Measurements from ENCODE around the gene WBP2NL. TPM values are rescaled to one million over a fixed set of nuclear protein-coding genes. Genes with fewer than 3 reads are reported as not detected.

Gene WBP2NL
- total RNA-seq, 4 donors from 2014 or later: 0.33 to 1.0 (median 0.45) TPM; not detected in 1

DNA sequence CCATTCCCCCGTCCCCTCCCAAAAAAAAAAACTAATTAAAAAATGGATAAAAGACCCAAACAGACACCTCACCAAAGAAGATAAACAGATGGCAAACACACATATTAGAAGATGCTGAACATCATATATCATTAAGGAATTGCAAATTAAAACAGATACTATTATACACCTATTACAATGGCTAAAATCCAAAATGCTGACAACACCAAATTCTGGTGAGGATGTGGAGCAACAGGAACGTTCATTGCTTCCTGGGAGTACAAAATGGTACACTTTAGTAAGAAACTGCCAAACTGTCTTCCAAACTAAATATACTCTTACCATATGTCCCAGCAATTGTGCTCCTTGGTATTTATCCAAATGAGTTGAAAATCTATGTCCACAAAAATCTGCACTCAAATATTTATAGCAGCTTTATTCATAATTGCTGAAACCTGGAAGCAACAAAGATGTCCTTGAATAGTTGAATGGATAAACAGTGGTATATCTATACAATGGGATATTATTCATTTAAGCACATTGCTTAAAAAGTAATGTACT, 52.1 kb downstream of the WBP2NL start:
- H3K27ac ChIP-seq (replicated peaks in 1 of 4): no peak overlapping the region
- no peak overlapping the region for H3K4me3 ChIP-seq
- no peaks in the 10 kb centered on the region for H3K9me3 ChIP-seq
- intact Hi-C loops (cut with DNase I): no loop called here
- no peak for DNase-seq (ENCODE audit: extremely low spot score)
- TF ChIP-seq POLR2AphosphoS5 (IDR thresholded peaks at IDR 0.05): no peak
- TF ChIP-seq CTCF (IDR thresholded peaks at IDR 0.05): no peak
- TF ChIP-seq EP300 (IDR thresholded peaks at IDR 0.05): no peak
- no peaks in the 10 kb centered on the region for H3K4me1 ChIP-seq
- H3K36me3 ChIP-seq: no peaks in the 10 kb centered on the region
- no peaks in the 10 kb centered on the region for H3K27me3 ChIP-seq
- WGBS: 61% methylated on average over 2 of the region's 2 CpGs

GRCh38 chr22:42052765-42053164, 54.2 kb downstream of the WBP2NL start:
- Histone ChIP-seq H3K4me1 (no peaks in the 10 kb centered on the region), H3K4me3 (no peak overlapping the region), H3K27ac (replicated peaks in 1 of 4) (no peak overlapping the region), H3K27me3 (no peaks in the 10 kb centered on the region), H3K36me3 (no peaks in the 10 kb centered on the region), H3K9me3 (peaks cover 0 to 6% (median 0%) of the 10 kb centered on the region in 4 donors)
- TF ChIP-seq POLR2AphosphoS5 (IDR thresholded peaks at IDR 0.05) (no peak), POLR2A (IDR thresholded peaks at IDR 0.05; ENCODE audit: low read depth) (no peak), EP300 (IDR thresholded peaks at IDR 0.05) (no peak), CTCF (IDR thresholded peaks at IDR 0.05) (no peak)
- intact Hi-C loops (cut with DNase I): no loop called here
- WGBS: 89% methylated on average over 3 of the region's 3 CpGs
- no peak for DNase-seq (ENCODE audit: extremely low spot score)

GRCh38 chr22:42056757-42057511, 58.3 kb downstream of the WBP2NL start:
- 98% methylated on average over 1 of the region's 1 CpG for WGBS
- no peak overlapping the region for H3K4me3 ChIP-seq
- H3K36me3 ChIP-seq: peaks cover 30 to 39% (median 37%) of the 10 kb centered on the region in 4 donors
- DNase-seq (ENCODE audit: extremely low spot score): no peak
- H3K27me3 ChIP-seq: no peaks in the 10 kb centered on the region
- H3K9me3 ChIP-seq: peaks cover 0 to 6% (median 0%) of the 10 kb centered on the region in 4 donors
- no peak overlapping the region for H3K27ac ChIP-seq (replicated peaks in 1 of 4)
- TF ChIP-seq CTCF (IDR thresholded peaks at IDR 0.05) (no peak), EP300 (IDR thresholded peaks at IDR 0.05) (no peak), POLR2A (IDR thresholded peaks at IDR 0.05; ENCODE audit: low read depth) (no peak), POLR2AphosphoS5 (IDR thresholded peaks at IDR 0.05) (no peak)
- intact Hi-C loops (cut with DNase I): no loop called here
- H3K4me1 ChIP-seq: no peaks in the 10 kb centered on the region

DNA sequence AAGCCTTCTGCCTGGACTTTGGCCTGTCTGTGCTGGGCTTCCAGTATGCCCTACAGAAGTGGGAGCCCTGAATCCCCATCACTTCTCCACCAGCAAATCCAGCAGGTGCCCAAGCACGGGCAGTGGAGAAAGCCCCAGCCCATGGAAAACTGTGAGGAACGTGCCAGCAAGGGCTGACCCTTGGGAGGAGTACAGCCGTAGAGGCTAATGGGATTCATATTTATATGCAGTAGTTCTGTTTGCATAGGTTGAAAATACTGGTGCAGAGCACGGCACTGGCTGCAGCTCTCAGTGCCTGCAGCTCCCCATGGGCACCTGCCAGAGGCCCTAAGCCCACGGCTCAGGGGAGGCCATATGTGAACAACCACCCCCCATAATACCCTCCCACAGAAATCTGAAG, 61.9 kb downstream of the WBP2NL start:
- Histone ChIP-seq H3K27ac (replicated peaks in 1 of 4) (no peak overlapping the region), H3K36me3 (peaks cover 46 to 72% (median 64%) of the 10 kb centered on the region in 4 donors), H3K4me3 (no peak overlapping the region), H3K27me3 (no peaks in the 10 kb centered on the region), H3K9me3 (peaks cover 0 to 6% (median 0%) of the 10 kb centered on the region in 4 donors), H3K4me1 (no peaks in the 10 kb centered on the region)
- no peak for TF ChIP-seq POLR2A (IDR thresholded peaks at IDR 0.05; ENCODE audit: low read depth)
- no peak for TF ChIP-seq CTCF (IDR thresholded peaks at IDR 0.05)
- no peak for TF ChIP-seq POLR2AphosphoS5 (IDR thresholded peaks at IDR 0.05)
- no peak for TF ChIP-seq EP300 (IDR thresholded peaks at IDR 0.05)
- WGBS: 94% methylated on average over 4 of the region's 5 CpGs
- no peak for DNase-seq (ENCODE audit: extremely low spot score)
- intact Hi-C loops (cut with DNase I): no loop called here
